ENCODE data around the gene RPL36AL.

The RPL36AL gene

DNA sequence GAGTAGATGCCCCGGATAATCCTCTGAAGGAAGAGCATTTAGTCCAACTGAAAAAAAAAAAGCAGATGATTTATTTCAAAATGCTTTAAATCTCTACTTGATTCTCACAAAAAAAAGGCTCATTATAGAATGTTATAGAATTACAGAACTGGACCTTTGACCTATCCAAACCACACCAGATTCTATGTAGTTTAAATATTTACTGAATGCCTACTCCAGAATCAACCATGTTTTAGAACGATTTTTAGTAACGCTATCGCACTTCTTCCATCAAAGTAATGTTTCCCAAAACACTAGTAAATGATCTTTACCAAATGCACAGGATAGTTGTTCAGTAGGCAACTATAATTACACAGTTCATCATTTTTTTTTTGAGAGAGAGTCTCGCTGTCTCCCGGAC is 36.8 kb downstream of the RPL36AL start:
- no peak for DNase-seq (ENCODE audit: low spot score)
- TF ChIP-seq CTCF (IDR thresholded peaks at IDR 0.05; ENCODE audit: extremely low read depth, missing control alignments) = no peak

DNA sequence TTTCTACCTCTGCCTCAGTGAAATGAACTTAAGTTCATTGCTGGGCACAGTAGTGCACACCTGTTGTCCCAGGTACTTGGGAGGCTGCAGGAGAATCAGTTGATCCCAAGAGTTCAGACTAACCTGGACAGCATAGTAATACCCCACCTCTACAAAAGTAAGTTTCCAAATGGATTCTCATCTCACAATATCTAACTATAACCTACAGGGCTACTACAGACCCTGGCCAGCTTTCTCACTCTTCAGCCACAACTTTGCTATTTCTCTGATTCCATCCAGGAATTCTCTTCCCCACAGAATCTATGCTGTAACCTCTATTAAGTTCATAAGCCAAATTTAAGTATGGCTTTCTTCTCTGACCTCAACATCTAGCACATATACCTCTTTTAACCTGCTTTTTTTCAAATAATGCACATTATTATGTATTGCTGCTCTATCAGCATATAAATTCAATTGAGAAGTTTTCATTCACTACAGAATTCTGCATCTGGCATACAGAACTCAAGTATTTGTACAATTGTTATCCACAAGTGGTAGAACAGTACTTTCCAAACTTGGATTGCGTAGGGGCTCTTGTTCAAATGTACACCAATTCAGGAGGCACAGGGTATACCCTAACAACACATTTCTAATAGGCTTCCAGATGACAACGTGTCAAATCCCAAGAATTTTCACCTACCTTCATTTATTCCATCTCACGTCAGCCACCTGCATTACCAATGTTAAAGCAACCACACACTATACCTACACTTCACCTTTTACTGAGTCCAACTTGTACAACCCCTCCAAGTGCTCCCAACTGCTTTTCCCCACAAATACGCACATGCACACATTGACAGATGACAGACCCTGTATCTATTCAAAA is 38.1 kb downstream of the RPL36AL start:
- DNase-seq (ENCODE audit: low spot score) = no peak
- TF ChIP-seq CTCF (IDR thresholded peaks at IDR 0.05; ENCODE audit: extremely low read depth, missing control alignments) = no peak

GRCh38 chr14:49581209-49582112 is 39.0 kb downstream of the RPL36AL start:
- no peak for TF ChIP-seq CTCF (IDR thresholded peaks at IDR 0.05; ENCODE audit: extremely low read depth, missing control alignments)
- DNase-seq (ENCODE audit: low spot score) = no peak

DNA sequence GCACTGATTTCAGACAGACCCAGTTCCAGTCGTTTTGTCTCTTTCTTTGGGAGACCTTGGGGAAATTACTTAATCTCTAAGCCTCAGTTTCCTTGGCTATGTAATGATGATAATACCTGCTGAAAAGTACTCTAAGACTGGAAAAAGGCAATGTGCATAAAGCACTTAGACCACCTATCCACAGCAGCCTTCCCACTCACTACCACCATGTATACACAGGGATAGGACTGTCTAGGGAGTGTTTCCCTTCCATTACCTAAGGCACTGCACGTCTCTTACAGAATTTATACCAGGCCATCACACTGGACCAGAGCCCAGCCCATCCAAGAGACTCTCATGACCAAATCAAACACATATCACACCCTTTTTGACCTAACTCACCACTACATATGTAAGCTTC is 40.6 kb downstream of the RPL36AL start:
- no peak for TF ChIP-seq CTCF (IDR thresholded peaks at IDR 0.05; ENCODE audit: extremely low read depth, missing control alignments)
- no peak for DNase-seq (ENCODE audit: low spot score)

- TF ChIP-seq CTCF (IDR thresholded peaks at IDR 0.05; ENCODE audit: extremely low read depth, missing control alignments) = no peak
- no peak for DNase-seq (ENCODE audit: low spot score)
Measured at GRCh38 chr14:49578141-49578540, 42.3 kb downstream of the RPL36AL start.

GRCh38 chr14:49574038-49574437 is 46.4 kb downstream of the RPL36AL start:
- TF ChIP-seq CTCF (IDR thresholded peaks at IDR 0.05; ENCODE audit: extremely low read depth, missing control alignments) = no peak
- DNase-seq (ENCODE audit: low spot score) = no peak

DNA sequence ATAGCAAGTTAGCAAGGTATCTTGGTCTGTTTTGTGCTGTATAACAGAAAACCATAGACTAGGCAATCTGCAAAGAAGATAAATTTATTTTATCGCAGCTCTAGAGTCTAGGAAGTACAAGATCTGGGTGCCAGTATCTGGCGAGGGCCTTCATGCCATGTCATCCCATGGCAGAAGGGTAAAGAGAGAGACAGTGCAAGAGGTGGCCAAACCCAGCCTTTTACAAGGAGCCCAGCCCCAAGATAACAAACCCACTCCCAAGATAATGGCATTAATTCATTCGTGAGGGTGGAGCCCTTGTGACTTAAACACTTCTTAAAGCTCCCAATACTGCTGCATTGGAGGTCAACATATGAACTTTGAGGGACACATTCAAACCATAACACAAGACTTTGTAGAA is 51.1 kb downstream of the RPL36AL start:
- DNase-seq (ENCODE audit: low spot score) = no peak
- TF ChIP-seq CTCF (IDR thresholded peaks at IDR 0.05; ENCODE audit: extremely low read depth, missing control alignments) = no peak
